HT-29 (cell line): ENCODE measurements around the gene BUB1. TPM values are rescaled to one million over a fixed set of nuclear protein-coding genes. Genes with fewer than 3 reads are reported as not detected.
A peak's percentile ranks its signal among the peaks of the same experiment; 100 is the strongest.
"Not testable (repeated sequence)": the region's sequence is repeated elsewhere in the genome, so short reads cannot be mapped to it uniquely, and the experiment has no call there.

Experiments used
- DNase-seq: peaks from one replicate; pipeline ENCODE4 v3.0.0-alpha.2; 2015; ENCODE audit warnings: low spot score
- total RNA-seq: library from RNA; depleted of rRNA; stranded (reverse); fragments of >200 nt; shearing (Covaris generic); gene quantifications from 2 replicates; pipeline ENCODE4 v1.2.3, GENCODE V29; 2014

The BUB1 gene
- total RNA-seq, 1 experiment from 2014 or later, result 36.9 TPM

DNA sequence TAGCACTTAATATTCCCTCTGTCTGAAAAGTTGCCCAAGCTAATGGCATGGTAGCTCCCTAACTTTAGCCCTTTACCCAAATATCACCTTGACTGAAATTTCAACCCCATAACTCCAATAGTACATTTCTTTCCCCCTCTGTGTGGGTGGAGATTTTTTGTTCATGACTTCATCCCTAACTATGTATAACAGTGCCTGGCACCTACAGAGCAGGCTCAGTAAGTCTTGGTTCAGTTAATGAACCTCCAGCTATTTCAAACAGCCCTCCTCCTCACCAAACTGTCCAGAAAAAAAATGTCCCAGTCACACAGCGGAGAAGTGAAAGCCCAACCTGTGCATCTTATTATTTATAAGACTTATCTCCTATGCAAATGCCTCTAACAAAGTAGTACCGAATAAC lies 18.6 kb downstream of the BUB1 start:
- DNase-seq, result no peak

DNA sequence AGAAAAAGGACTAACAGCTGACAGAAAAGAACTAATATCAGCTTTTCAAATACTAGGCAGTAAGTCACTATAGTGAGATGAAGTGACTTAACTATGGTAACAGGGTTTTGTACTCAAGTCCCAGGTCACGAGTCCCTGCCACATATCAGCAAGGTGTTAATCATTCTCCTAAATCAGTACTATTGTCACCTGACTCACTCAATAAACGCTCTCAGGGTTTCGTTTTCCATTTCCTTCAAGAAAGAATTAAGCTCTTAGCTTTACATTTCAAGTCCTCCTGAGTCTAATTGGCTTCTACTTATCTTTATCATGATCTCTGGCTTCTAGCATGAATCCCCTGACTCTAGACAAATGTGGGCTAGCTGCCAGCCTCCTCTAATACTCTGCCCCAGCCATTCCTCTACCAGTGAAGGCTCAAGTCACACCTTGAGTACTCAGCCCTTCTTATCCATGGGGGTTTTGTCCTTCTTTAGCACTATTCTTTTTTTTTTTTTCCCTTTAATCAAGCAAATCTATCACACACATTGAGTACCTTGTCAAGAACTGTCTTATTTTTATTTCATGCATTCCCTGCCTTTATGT lies 20.0 kb downstream of the BUB1 start:
- peak; percentile 21 for DNase-seq

DNA sequence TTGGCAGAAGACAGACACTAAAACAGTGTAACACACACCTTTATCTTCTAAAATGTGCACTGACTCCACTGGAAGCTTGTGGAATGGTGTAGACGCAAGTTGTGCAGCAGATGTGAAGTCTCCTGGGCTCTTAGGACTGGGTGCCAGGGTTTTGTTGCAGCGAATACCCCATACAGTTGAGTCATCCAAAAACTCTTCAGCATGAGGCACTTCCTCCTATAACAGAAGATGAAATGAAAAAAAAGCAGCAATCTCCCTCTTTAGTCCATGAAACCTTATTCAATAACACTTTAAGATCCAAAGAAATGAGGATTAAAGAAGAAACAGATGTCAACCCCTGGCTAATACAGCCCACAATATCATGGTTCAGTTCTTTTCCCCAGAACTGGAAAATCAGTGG lies 22.2 kb downstream of the BUB1 start:
- no peak for DNase-seq

DNA sequence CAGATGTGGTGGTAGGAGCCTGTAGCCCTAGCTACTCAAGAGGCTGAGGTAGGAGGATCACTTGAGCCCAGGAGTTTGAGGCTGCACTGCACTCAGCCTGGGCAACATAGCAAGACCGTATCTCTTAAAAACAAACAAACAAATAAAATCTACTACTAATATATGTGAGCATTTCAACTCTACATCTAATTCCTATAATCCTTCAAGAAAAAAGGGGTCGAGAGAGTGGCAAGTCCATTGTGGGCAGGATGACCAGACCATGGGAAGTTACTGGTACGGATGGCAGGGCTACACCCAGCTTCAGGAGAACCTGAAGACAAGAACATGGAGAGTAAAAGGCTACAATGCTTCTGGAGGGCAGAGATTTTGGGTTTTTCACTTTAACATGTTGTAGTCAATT lies 24.0 kb downstream of the BUB1 start:
- no peak for DNase-seq

DNA sequence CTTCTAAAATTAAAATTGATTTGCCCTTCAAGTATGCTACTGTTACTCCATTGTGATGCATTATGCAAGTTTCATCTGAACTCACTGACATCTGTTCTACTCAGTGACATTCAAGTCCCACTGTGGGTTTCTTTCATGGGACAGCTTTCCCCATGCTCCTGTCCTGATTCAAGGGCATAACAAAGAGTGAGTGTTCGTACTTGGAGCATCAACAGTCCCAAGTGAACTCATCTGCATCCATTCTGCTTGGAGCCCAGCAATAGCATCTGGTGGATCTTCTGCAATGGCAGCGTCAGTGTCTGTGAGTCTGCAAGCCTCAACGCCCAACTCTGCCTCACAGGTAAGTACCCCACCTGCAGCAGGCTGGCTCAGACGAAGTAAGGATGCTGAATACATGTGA lies 27.5 kb downstream of the BUB1 start:
- no peak for DNase-seq

DNA sequence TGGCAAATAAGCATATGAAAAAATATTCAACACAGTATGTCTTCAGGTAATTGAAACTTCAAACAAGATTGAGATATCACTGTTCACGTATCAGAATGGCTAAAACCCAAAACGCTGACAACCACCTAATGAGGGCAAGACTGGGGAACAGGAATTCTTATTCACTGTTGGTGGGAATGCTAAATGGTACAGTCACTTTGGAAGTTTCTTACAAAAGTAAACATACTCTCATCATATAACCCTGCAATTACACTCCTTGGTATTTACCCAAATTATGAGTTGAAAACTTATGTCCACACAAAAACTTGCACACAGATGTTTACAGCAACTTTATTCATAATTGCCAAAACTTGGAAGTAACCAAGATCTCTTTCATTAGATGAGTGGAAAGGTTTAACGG lies 30.1 kb downstream of the BUB1 start:
- DNase-seq, result no peak

DNA sequence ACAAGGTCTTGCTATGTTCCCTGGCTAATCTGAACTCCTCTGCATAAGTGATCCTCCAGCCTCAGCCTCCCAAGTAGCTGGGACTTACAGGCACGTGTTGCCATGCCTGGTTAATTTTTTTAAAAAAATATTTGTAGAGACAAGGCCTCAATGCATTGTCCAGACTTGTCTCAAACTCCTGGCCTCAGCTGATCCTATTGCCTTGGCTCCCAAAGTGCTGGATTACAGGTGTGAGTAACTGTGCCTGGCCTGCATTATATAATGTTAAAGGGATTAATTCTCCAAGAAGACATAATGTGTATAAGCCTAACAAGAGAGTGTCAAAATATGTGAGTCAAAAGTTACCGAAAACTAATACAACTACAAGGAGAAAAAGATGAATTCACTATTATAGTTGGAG lies 32.2 kb downstream of the BUB1 start:
- no peak for DNase-seq

DNA sequence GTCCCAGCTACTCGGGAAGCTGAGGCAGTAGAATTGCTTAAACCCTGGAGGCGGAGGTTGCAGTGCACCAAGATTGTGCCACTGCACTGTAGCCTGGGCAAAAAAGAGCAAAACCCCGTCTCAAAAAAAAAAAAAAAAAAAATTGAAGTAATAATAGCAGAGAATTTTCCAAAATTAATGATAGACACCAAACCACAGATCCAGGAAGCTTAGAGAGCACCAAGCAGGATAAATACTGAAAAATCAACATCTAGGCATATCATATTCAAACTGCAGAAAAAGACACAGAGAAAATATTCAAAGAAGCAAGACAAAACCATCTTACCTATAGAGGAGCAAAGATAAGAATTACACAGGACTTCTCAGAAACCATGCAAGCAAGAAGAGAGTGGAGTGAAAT lies 33.5 kb downstream of the BUB1 start:
- no peak for DNase-seq

DNA sequence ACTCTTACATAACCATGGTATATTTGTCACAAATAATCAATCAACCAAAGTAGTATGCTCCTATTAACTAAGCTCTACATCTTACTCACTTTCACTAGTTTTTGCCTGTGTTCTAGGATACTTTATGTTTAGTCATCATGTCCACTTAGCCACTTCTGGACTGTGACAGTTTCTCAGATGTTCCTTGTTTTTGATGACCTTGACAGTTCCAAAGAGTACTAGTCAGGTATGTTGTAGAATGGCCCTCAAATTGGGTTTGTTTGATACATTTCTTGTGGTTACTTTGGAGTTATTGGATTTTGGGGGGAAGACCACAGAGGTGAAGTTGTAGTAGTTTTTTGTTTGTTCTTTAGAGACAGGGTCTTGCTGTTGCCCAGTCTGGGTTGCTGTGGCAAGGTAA lies 35.5 kb downstream of the BUB1 start:
- no peak for DNase-seq

DNA sequence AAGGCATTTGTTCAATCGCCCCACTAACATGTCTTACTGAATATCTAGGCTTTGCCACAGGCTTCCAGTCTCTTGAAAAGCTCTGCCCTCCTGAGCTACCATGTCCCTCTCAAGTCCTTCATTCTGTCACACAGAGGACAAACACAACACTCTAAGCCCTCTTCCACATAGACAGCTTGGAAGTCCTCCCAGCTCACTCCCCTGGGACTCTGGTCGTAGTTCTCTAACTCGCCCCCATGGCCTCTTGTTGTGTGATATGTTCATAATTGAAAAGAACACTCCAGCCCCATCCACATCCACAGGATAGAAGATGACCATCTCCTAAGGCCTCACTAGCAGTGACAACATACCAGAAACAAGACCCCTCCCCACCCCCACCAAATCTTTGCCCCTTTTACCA lies 37.9 kb downstream of the BUB1 start:
- DNase-seq, result no peak

DNA sequence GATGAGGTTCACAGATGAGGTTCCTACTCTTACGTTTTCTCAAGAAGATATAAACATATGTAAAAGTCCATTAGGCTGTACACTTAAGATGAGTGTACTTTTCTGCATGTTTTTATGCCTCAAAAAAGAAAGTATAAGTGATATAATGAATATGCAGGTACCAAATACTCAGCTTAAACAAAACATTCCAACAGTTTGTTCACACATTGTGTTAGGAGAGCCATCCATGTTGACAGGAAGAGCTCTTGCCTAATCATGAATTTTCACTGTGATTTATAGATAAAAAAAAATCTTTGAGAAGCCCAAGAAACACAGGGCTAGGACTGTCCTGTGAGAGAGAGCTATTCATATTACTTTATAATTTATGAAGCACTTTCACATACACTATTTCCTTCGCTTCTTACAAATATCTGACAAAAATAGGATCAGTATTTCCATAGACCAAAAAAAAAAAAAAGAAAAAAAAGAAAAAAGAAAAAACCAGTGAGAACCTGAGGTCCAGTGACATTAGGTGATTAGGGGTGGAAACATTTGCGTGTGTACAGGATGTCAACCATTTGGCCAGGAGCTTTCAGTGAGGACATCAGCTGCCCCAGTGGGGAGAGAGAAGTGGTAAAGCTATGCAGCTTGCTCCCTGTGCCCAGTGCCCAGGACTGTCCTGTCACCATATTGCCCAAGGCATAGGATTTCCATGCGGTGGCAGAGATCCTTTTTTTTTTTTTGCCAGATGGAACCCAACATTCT lies 38.7 kb downstream of the BUB1 start:
- no peak for DNase-seq

DNA sequence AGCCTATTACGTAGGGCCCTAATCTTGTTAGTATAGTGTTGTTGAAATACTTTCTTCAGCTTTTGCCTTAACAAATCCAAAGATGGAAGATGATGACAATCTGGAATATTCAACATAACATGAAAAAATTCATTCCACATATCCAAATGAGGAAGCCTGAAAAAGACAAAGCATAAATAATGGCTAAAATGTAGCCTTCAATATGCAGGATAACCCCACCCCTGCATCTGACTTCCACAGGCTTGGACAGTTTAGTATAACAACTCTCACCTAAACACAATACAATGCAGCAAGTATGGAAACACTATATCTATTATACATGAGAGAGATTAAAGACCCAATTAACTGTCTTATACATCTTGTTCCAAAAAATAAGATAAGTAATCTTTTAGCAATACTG lies 39.9 kb downstream of the BUB1 start:
- no peak for DNase-seq

DNA sequence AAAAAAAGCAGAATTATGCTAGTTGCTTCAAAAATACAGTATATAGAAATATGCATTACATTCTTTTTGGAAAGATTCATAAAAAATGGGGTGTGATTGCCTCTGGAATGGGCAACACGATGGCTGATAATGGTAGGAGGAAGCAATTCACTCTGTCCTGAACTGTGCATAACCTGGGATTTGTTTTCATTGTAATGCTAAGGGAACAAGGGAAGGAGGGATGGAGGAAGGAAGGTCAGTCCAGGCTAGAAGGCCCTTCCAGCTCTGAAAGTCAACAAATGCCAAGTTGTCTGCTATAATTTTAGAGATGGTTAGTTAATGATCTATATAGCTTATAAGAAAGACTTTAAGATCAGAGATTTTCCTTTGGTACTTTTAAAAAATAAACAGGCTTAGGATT lies 40.8 kb downstream of the BUB1 start:
- DNase-seq, result no peak

DNA sequence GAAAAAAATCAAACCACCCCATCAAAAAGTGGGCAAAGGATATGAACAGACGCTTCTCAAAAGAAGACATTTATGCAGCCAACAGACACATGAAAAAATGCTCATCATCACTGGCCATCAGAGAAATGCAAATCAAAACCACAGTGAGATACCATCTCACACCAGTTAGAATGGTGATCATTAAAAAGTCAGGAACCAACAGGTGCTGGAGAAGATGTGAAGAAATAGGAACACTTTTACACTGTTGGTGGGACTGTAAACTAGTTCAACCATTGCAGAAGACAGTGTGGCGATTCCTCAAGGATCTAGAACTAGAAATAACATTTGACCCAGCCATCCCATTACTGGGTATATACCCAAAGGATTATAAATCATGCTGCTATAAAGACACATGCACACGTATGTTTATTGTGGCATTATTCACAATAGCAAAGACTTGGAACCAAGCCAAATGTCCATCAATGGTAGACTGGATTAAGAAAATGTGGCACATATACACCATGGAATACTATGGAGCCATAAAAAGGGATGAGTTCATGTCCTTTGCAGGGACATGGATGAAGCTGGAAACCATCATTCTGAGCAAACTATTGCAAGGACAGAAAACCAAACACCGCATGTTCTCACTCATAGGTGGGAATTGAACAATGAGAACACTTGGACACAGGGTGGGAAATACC lies 41.8 kb downstream of the BUB1 start:
- not testable (repeated sequence) for DNase-seq

DNA sequence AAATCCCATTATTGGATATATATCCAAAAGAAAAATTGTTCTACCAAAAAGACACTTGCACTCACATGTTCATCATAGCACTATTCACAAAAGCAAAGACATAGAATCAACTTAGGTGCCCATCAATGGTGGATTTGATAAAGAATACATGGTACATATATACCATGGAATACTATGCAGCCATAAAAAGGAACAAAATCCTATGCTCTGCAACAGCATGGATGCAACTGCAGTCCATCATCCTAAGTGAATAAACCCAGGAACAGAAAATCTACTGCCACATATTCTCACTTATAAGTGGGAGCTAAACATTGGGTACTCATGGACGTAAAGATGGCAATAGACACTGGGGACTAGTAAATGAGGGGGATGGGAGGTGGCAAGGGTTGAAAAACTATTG lies 50.5 kb downstream of the BUB1 start:
- DNase-seq, result not testable (repeated sequence)

DNA sequence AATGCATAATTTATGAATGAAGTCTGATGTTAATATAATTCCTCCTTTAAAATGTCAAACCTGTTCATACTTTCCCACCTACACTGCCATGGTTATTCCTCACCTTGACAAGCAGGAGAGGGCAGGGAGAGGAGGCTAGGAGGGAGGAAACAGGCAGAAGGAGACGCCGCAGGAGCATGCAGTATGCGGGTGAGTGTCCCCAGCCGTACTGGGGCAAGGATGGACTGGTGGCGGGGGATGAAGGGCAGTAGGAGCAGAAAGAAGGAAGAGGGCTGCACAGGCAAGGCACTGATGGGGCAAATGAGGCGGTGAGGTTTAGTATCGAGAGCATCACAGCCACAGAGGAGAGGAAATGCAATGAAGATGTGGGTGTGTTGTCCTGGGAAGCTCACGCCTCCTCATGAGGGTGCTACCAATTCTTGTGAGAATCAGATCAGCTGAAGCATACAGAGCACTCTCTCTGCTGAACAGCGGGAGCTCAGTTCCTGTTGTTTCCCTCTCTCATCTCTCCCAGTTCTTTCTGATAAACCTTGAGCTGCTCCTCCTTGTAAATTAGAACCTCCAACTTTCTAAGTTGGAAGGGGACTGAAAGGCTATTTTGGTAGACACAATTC lies 58.4 kb downstream of the BUB1 start:
- DNase-seq, result not testable (repeated sequence)

DNA sequence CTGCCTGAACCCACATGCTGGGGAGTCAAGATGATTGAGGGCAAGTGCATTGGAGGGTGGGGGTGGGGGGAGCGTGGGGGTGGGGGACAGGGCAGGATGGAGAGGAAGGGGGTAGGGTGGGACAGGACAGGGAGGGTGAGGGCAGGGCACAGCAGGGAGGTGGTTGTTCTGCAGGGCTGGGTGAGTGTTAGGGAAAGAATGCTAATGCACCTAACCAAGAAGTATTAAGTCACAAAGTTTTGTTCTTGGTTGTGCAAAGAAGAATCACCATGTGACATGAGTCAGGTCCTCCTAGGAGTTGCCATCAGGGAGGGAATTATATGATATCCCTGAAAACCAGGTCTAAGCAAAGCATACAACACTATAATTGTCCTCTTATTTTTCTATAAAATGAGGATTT lies 63.9 kb downstream of the BUB1 start:
- not testable (repeated sequence) for DNase-seq

DNA sequence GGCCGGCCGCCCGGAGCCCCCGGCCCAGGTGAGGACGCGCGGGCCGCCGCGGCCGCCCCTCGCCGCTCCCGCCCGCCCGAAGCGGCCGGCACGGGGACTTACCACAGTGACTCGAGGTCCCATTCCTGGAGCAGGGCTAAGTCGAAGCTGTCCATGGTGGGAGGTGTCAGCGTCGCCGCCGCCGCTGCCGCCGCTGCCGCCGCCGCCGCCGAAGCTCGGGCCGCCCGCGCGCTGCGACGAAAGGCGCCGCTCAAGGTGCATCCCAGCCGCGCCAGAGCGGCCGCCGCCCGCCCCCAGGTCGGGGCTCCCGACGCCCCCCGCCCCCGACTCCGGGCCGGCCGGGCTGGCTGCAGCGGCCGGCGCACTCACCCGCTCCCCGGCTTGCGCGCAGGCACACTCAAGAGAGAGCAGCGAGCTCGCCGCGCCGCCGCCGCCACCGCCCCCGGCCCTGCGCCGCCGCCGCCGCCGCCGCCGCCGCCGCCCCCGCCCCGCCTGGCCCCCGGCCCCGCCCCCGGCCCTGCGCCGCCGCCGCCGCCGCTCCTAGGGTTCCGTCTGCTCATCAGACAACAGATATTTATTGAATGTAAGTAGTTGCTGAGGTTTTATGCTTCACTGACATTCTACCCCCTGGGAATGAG lies 67.1 kb downstream of the BUB1 start:
- not testable (repeated sequence) for DNase-seq

DNA sequence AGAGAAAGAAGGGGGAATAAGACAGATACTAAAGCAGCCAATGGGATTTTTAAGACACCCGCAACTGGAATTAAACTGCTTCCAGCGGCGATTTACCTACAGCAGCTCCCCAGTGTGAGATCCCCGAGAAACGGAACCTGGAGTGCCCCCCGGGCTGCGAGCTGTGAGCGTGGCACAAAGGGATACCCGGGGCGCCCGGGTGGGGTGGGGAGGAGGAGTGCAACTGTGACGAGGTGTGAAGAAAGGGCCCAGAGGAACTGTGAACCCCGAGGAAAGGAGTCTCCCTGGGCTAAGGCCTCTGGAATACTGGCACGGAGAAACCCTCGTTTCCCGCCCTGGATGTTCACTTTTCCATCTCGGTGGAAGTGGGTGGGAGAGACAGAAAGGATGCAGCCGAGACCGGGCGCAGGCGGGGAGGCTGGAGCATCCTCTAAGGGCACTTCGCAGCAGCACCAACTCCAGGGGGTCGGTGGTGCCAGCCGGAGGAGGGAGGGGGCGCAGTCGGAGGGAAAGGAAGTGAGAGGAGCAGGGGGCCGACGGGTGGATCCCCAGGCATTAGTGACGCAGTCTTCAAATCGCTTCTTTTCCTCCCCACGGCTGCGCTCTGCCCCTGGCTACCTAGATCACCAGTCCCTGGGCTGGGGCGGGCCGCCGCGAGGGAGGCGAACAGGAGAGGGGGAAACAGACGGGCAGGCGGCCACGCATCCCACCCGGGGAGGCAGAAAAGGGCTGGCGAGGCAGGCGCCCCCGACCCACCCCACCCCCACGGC lies 67.8 kb downstream of the BUB1 start:
- DNase-seq, result not testable (repeated sequence)

DNA sequence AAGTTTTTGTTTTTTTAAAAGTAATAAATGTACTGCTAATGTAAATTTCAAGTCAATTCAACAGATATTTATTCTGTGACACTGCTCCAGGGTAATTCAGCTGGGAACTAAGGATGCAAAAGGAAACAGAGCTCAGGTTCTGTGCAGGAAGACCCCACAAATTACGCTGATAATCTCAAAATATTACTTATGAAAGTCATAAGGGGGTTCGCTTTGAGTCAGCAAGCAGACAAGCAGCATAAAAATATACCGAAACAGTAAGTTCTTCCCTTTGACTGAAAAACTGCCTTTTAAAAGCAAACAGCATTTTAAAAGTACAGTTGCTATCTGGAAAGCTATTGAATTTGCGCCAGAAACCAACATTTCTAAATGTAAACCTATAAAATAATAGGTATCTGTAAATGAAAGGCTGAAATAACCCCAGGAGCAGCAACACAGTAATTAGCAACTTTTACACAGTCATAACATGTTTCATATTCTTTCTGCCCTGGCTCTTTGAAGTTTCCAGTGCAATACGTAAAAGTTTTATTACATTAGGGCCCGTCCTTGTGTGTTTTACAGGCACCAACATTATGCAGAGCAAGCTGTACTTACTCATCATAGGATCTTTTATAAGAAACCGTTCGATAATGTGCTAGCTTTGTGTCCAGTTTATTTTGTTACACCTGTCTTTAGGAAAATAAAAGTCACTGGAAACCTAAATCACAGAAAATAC lies 68.9 kb downstream of the BUB1 start:
- DNase-seq, result not testable (repeated sequence)

DNA sequence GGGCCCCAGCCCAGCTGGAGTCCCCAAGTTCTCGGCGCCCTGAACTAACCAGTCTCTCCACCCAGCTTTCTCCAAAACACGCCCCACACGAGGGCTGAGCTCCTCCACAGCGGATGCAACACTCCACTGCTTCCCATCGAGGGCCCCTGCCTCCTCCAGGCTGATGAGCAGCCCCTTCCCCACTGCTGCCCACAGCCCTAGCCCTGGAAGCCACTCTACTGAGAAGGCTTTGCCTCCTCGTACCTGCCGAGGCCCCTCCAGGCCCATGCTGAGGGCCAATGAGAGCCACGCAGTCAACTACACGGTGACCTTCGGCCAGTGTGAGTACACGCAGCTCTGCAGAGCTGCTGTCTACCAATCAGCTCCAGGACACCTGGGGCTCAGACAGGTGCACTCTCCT lies 72.8 kb downstream of the BUB1 start:
- DNase-seq, result not testable (repeated sequence)
